MM.1S (cell line): ENCODE data around the gene AHCYL2.

ENCODE experiments used
- CTCF ChIP-seq: fragments of 300-600 bp; sonication (generic); IDR thresholded peaks from 2 replicates; pipeline ENCODE4 v1.5.1; 2016; ENCODE audit warnings: antibody characterized with exemption, low read length, mixed read lengths
- EZH2 ChIP-seq: fragments of 300-600 bp; sonication (generic); optimal IDR thresholded peaks from 2 replicates; pipeline ENCODE3; 2017; ENCODE audit warnings: low read depth, mild to moderate bottlenecking, antibody characterized with exemption, low read length, mixed read lengths
- EZH2phosphoT487 ChIP-seq: fragments of 300-600 bp; sonication (generic); IDR thresholded peaks from 2 replicates; pipeline ENCODE4 v1.6.1; 2018; ENCODE audit warnings: antibody characterized with exemption, low read length

- TF ChIP-seq CTCF = no peak
- TF ChIP-seq EZH2 = no peak
- no peak for TF ChIP-seq EZH2phosphoT487
These were observed 19.4 kb downstream of the AHCYL2 start for GRCh38 chr7:129244220-129244619.
